Measurements from ENCODE around the gene RUSF1.

The RUSF1 gene

DNA sequence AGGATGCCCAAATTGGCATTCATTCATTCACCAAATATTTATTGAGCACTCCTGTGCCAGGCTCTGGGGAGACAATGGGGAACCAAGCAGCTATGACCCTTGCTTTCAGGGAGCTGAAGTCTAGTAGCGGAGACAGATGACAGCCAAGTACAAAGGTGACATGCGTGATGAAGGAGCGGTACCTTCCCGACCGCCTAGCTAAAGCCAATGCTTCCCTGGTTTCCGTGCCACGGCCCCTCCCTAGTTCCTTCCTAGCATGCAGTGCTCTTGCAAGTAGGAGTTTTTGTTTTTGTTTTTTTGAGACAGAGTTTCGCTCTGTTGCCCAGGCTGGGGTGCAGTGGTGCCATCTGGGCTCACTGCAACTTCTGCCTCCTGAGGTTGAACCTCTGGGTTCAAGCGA, 28.4 kb downstream of the RUSF1 start:
- Histone ChIP-seq H3K4me1 (ENCODE audit: low read depth, poor library complexity, severe bottlenecking) (peaks cover 5% of the 10 kb centered on the region), H4K20me1 (ENCODE audit: insufficient read depth) (no peaks in the 10 kb centered on the region), H3K4me2 (no peak overlapping the region), H3K36me3 (ENCODE audit: insufficient read depth) (no peaks in the 10 kb centered on the region), H3K79me2 (ENCODE audit: insufficient read depth, low read depth) (no peaks in the 10 kb centered on the region), H3K27ac (no peak overlapping the region), H3K27me3 (ENCODE audit: insufficient read depth, low read depth) (no peaks in the 10 kb centered on the region), H2AFZ (ENCODE audit: low read depth) (no peak overlapping the region), H3K4me3 (IDR thresholded peaks at IDR 0.05; ENCODE audit: insufficient read depth, low read depth, low read length) (no peak overlapping the region), H3K9ac (no peak overlapping the region)
- no peak for TF ChIP-seq CTCF (conservative IDR thresholded peaks at IDR 0.05; ENCODE audit: low read depth, low read length)

GRCh38 chr16:31478956-31479355, 29.2 kb downstream of the RUSF1 start:
- no peak overlapping the region for H3K4me3 ChIP-seq (IDR thresholded peaks at IDR 0.05; ENCODE audit: insufficient read depth, low read depth, low read length)
- H3K4me1 ChIP-seq (ENCODE audit: low read depth, poor library complexity, severe bottlenecking): peaks cover 5% of the 10 kb centered on the region
- H3K27ac ChIP-seq: no peak overlapping the region
- no peak overlapping the region for H3K9ac ChIP-seq
- H2AFZ ChIP-seq (ENCODE audit: low read depth): no peak overlapping the region
- no peak for TF ChIP-seq CTCF (conservative IDR thresholded peaks at IDR 0.05; ENCODE audit: low read depth, low read length)
- no peaks in the 10 kb centered on the region for H3K79me2 ChIP-seq (ENCODE audit: insufficient read depth, low read depth)
- no peak overlapping the region for H3K4me2 ChIP-seq
- H3K27me3 ChIP-seq (ENCODE audit: insufficient read depth, low read depth): no peaks in the 10 kb centered on the region
- H4K20me1 ChIP-seq (ENCODE audit: insufficient read depth): no peaks in the 10 kb centered on the region
- no peaks in the 10 kb centered on the region for H3K36me3 ChIP-seq (ENCODE audit: insufficient read depth)

- Histone ChIP-seq H4K20me1 (ENCODE audit: insufficient read depth) (no peaks in the 10 kb centered on the region), H3K4me2 (peak overlapping the region; percentile 93), H3K4me3 (IDR thresholded peaks at IDR 0.05; ENCODE audit: insufficient read depth, low read depth, low read length) (no peak overlapping the region), H3K9ac (peak overlapping the region; percentile 32; the same call in 1 of the 2 replicates), H3K79me2 (ENCODE audit: insufficient read depth, low read depth) (no peaks in the 10 kb centered on the region), H2AFZ (ENCODE audit: low read depth) (peak overlapping the region; percentile 95), H3K27me3 (ENCODE audit: insufficient read depth, low read depth) (no peaks in the 10 kb centered on the region), H3K27ac (no peak overlapping the region), H3K4me1 (ENCODE audit: low read depth, poor library complexity, severe bottlenecking) (peaks cover 5% of the 10 kb centered on the region), H3K36me3 (ENCODE audit: insufficient read depth) (no peaks in the 10 kb centered on the region)
- TF ChIP-seq CTCF (conservative IDR thresholded peaks at IDR 0.05; ENCODE audit: low read depth, low read length): no peak
These were observed 30.7 kb downstream of the RUSF1 start for GRCh38 chr16:31477220-31478216.

- no peaks in the 10 kb centered on the region for H3K27me3 ChIP-seq (ENCODE audit: insufficient read depth, low read depth)
- peaks cover 5% of the 10 kb centered on the region for H3K4me1 ChIP-seq (ENCODE audit: low read depth, poor library complexity, severe bottlenecking)
- peak overlapping the region; percentile 44 for H3K27ac ChIP-seq
- peak overlapping the region; percentile 95 for H2AFZ ChIP-seq (ENCODE audit: low read depth)
- H3K36me3 ChIP-seq (ENCODE audit: insufficient read depth): no peaks in the 10 kb centered on the region
- no peak for TF ChIP-seq CTCF (conservative IDR thresholded peaks at IDR 0.05; ENCODE audit: low read depth, low read length)
- H3K9ac ChIP-seq: peak overlapping the region; percentile 52; the same call in 1 of the 2 replicates
- no peaks in the 10 kb centered on the region for H4K20me1 ChIP-seq (ENCODE audit: insufficient read depth)
- no peaks in the 10 kb centered on the region for H3K79me2 ChIP-seq (ENCODE audit: insufficient read depth, low read depth)
- no peak overlapping the region for H3K4me3 ChIP-seq (IDR thresholded peaks at IDR 0.05; ENCODE audit: insufficient read depth, low read depth, low read length)
- peak overlapping the region; percentile 93 for H3K4me2 ChIP-seq
These were observed 31.6 kb downstream of the RUSF1 start for GRCh38 chr16:31476303-31477219.
